Activated T-helper 17 cell treated with anti-CD3 and anti-CD28 coated beads, Interleukin-2, amount 50 U/mL, for 72 hours (primary cell): ENCODE data around the gene GIT2. TPM values are rescaled to one million over a fixed set of nuclear protein-coding genes. Genes with fewer than 3 reads are reported as not detected.
"Not testable (repeated sequence)": the region's sequence is repeated elsewhere in the genome, so short reads cannot be mapped to it uniquely, and the experiment has no call there.

ENCODE experiments used
- ATAC-seq: fragments of 150-1000 bp; cut with Tn5 transposase; replicated peaks from 2 replicates; pipeline ENCODE4 v1.10.0; 2021; ENCODE audit warnings: mild to moderate bottlenecking, moderate library complexity
- H3K27ac Mint-ChIP-seq: one replicate; pipeline ENCODE4 v1.8.0; 2022; ENCODE audit warnings: mixed read lengths
- H3K27me3 Mint-ChIP-seq: one replicate; pipeline ENCODE4 v1.8.0; 2022; ENCODE audit warnings: mixed read lengths
- H3K36me3 Mint-ChIP-seq: one replicate; pipeline ENCODE4 v1.8.0; 2022; ENCODE audit warnings: low read depth, mild to moderate bottlenecking, mixed read lengths
- H3K4me1 Mint-ChIP-seq: one replicate; pipeline ENCODE4 v1.8.0; 2022; ENCODE audit warnings: mixed read lengths
- H3K4me3 Mint-ChIP-seq: one replicate; pipeline ENCODE4 v1.8.0; 2022; ENCODE audit warnings: mild to moderate bottlenecking, mixed read lengths
- H3K9me3 Mint-ChIP-seq: one replicate; pipeline ENCODE4 v1.8.0; 2022; ENCODE audit warnings: mixed read lengths
- total RNA-seq, 2 donors: library from RNA; stranded (reverse); gene quantifications; one replicate each; pipeline ENCODE4 v1.2.3, GENCODE V29; 2022

Gene GIT2
- total RNA-seq, 2 donors from 2014 or later = 70.8 to 75.2 TPM

DNA sequence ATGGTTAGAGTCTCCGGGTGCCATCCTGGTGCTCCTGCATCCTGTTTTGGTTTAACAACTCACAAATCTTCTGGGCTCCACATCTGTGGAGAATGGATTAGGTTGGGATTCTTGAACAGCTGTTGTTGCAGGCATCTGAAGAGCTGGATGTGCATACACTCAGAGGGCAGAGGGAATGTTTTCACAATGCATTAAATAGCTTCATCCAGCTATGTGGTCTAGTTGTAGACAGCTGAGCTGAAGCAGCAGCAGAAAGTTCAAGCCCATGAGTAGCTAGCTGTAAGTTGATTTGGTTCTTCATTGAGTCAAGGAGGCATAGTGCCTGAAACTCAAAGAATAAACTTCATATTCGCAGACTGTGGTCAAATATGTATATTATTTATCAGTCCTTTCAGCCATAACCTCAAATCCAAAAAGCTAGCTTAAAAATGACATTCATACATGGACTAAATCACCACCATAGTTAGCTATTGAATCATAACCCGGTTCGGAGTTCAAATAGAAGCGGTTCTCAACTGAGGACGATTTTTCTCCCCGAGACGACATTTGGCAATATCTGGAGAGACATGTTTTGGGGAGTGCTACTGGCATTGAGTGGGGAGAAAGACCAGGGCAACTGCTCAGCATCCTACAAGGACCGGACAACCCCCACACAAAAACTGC, 2.2 kb upstream of the GIT2 start:
- Mint-ChIP-seq H3K4me1 (peaks cover 26% of the 10 kb centered on the region), H3K36me3 (peaks cover 37% of the 10 kb centered on the region), H3K27me3 (no peaks in the 10 kb centered on the region), H3K4me3 (peak overlapping the region; percentile 100), H3K9me3 (no peaks in the 10 kb centered on the region), H3K27ac (peak overlapping the region; percentile 100)
- ATAC-seq = no peak

DNA sequence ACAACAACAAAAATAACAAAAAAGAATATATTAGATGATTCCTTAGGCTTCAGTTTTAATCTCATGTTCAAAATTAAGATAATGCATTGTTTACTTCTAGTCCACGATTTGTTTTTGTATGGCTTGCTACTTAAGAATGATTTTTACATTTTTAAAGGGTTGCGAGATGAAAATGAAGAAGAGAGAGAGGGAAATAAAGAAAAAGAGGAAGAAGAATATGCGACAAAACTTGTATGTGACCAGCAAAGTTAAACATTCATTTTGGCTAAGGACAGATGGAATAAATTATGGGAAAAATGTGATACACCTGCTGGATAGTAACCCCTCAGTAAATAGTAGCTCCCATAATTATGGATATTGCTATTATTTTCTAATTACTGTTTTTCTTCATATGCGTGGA, 1.2 kb upstream of the GIT2 start:
- Mint-ChIP-seq H3K9me3 (no peaks in the 10 kb centered on the region), H3K27me3 (no peaks in the 10 kb centered on the region), H3K4me1 (peaks cover 22% of the 10 kb centered on the region), H3K4me3 (peak overlapping the region; percentile 100), H3K27ac (peak overlapping the region; percentile 4), H3K36me3 (peaks cover 37% of the 10 kb centered on the region)
- no peak for ATAC-seq

DNA sequence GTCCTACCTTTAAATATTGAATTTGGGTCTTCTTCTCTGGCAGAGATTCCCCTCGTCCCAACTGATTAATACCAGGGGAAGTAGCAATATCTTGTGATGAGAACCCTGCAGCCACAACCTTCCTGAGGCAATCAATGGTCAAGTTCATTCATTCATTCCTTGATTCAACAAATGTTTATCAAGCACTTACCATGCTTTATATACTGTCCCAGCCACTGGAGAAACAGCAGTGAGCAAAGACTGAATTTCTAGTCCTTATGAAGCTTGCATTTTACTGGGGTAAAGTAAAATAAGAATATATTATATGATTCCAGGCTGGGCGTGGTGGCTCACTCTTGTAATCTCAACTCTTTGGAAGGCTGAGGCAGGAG, 300 bp upstream of the GIT2 start:
- peaks cover 36% of the 10 kb centered on the region for H3K36me3 Mint-ChIP-seq
- no peaks in the 10 kb centered on the region for H3K27me3 Mint-ChIP-seq
- no peak for ATAC-seq
- H3K4me1 Mint-ChIP-seq = peaks cover 22% of the 10 kb centered on the region
- H3K4me3 Mint-ChIP-seq = peak overlapping the region; percentile 90
- H3K27ac Mint-ChIP-seq = peak overlapping the region; percentile 83
- H3K9me3 Mint-ChIP-seq = no peaks in the 10 kb centered on the region

DNA sequence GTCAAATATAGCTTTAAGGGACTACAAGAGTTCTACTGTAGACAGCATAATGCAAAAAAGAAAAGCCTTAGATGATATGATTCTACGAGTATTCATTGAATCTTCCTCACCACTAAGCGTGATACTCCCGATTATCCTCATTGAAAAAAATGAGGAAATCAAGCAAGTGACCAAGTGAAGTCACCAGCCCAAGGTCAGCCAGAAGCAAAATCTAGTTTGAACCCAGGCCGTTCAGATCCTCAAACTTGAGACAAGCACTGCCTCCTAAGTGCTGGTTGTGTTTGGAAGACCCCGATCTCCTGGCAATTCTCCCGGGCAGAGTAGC, 845 bp downstream of the GIT2 start:
- H3K9me3 Mint-ChIP-seq = no peaks in the 10 kb centered on the region
- peaks cover 47% of the 10 kb centered on the region for H3K36me3 Mint-ChIP-seq
- H3K27me3 Mint-ChIP-seq = no peaks in the 10 kb centered on the region
- H3K4me3 Mint-ChIP-seq = peak overlapping the region; percentile 90
- H3K4me1 Mint-ChIP-seq = peaks cover 20% of the 10 kb centered on the region
- no peak for ATAC-seq
- peak overlapping the region; percentile 83 for H3K27ac Mint-ChIP-seq

DNA sequence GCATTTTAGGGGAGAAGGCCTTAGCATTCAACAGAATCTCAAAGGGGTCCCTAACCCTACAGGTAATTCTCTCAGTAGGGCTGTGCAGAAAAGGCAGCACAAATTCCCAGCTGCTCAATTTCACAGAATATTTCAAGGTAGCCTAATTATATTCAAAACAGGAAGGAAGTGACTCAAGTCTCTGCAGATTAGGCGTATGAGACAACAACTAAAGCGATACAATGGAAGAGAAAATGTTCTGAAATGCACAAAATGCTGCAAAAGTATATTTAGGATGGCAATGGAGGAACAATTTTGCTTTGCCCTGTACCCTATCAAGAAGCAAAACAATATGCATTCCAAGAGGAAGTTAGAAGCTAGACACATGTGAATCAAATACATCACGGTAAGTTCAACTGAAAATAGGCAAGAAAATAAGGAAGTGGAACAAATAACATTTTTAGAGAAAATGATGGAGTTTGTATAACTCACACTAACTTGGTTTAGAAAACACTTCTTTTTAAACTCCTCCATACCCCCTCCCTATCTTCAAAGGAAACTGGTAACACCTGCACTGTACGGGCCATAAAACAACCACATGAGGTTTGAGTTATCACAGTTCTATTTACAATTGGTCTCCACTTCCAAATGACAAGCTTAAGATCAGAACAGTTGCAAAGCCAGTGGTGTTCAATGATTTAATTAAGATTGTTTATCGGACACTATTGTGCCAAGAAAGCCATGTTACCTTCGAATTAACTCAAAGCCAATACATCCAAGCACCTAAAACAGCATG, 1.6 kb downstream of the GIT2 start:
- Mint-ChIP-seq H3K4me3 (peak overlapping the region; percentile 90), H3K27me3 (no peaks in the 10 kb centered on the region), H3K36me3 (peaks cover 49% of the 10 kb centered on the region), H3K4me1 (peaks cover 23% of the 10 kb centered on the region), H3K9me3 (no peaks in the 10 kb centered on the region), H3K27ac (peak overlapping the region; percentile 83)
- ATAC-seq = no peak

DNA sequence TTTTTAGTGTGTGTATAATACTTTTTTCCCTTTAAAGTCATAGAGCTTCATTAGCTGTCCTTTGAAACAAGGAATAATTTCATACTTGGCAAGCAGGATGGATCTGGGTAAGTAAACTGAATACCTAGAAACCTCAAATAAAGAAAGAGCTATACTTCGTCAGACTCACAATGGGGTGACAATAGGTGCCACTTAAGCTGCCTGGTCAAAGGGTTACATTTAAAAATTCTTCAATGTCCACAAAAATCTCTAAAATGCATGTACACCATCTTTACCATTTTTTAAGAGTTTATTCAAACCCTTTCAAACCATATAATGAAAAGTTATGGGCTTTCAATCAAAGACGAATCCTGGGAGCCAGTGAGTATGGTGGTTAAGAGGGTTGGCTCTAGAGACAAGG, 3.1 kb downstream of the GIT2 start:
- Mint-ChIP-seq H3K4me3 (peak overlapping the region; percentile 90), H3K36me3 (peaks cover 64% of the 10 kb centered on the region), H3K27me3 (no peaks in the 10 kb centered on the region), H3K27ac (no peak overlapping the region), H3K9me3 (no peaks in the 10 kb centered on the region), H3K4me1 (peaks cover 28% of the 10 kb centered on the region)
- no peak for ATAC-seq

DNA sequence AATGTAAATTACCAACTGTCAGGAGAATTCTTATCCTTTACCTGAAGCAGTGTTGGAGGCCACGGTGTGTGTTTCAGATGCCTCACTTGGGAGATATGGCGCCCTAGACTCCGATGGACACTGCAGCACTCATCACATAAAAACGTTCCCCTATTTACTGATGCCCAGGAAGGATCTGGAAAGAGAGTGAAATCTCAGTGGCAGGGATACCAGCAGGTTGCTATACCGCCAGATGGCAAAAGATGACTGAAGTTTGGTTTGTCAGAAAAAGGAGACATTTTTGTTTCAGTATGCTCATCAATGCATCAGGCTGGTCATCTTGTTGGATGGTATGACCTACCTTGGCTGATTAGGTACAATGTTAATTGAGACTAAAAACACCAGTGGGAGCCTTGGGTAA, 4.6 kb downstream of the GIT2 start:
- no peaks in the 10 kb centered on the region for H3K9me3 Mint-ChIP-seq
- no peak for ATAC-seq
- peaks cover 29% of the 10 kb centered on the region for H3K4me1 Mint-ChIP-seq
- H3K27ac Mint-ChIP-seq = no peak overlapping the region
- peaks cover 79% of the 10 kb centered on the region for H3K36me3 Mint-ChIP-seq
- no peaks in the 10 kb centered on the region for H3K27me3 Mint-ChIP-seq
- H3K4me3 Mint-ChIP-seq = no peak overlapping the region

DNA sequence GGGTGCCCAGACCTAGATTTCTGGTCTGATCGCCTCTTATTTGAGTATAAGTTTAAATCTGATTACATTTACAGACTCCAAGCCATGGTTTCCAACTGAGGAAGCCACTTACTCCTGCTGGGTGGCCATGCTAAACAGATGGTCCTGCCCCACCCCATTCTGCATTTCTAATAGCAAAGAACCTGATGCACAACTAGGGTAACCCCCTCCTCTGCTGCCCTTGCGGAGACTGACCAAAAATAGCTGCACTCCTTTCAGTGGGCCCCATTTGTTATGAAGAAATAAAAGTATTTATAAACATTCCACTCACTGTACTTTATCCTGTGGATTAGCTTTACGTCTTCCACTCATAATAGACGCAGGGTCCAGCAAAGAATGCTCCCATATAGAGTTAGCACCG, 6.8 kb downstream of the GIT2 start:
- peaks cover 91% of the 10 kb centered on the region for H3K36me3 Mint-ChIP-seq
- no peaks in the 10 kb centered on the region for H3K27me3 Mint-ChIP-seq
- peak overlapping the region; percentile 47 for H3K4me3 Mint-ChIP-seq
- H3K4me1 Mint-ChIP-seq = peaks cover 28% of the 10 kb centered on the region
- no peaks in the 10 kb centered on the region for H3K9me3 Mint-ChIP-seq
- H3K27ac Mint-ChIP-seq = peak overlapping the region; percentile 77
- no peak for ATAC-seq

DNA sequence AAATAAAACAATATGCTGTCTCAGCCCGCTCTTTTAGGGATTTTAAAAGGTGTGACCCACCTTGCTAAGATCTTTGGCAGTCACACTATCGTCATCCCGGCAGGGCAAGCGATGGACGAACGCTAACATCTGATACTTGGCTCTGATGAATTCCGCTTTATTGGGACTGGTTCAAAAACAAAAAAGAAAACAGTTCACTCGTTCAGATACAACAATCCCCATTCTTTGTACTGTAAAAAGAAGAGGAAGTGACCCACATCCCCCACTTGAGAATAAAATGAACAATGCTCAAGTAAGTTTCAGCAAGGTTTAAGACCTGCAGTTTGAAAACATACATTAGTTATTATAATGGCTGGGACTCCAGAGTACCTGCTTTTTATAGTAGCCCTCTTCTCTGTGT, 7.3 kb downstream of the GIT2 start:
- H3K36me3 Mint-ChIP-seq = peaks cover 90% of the 10 kb centered on the region
- H3K4me3 Mint-ChIP-seq = peak overlapping the region; percentile 47
- H3K27ac Mint-ChIP-seq = peak overlapping the region; percentile 77
- H3K9me3 Mint-ChIP-seq = no peaks in the 10 kb centered on the region
- peaks cover 26% of the 10 kb centered on the region for H3K4me1 Mint-ChIP-seq
- no peak for ATAC-seq
- no peaks in the 10 kb centered on the region for H3K27me3 Mint-ChIP-seq

DNA sequence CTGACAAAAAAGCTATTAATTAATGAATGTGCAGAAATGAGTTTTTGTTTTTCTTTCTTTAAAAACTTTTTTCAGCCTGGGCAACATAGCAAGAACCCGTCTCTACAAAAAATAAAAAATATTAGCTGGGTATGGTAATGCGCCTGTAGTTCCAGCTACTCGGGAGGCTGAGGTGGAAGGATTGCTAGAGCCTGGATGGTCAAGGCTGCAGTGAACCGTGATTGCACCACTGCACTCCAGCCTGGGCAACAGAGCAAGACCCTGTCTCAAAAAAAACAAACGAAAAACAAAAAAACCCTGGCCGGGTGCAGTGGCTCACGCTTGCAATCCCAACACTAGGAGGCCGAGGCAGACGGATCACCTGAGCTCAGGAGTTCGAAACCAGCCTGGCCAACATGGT, 7.9 kb downstream of the GIT2 start:
- Mint-ChIP-seq H3K4me3 (peak overlapping the region; percentile 48), H3K27me3 (no peaks in the 10 kb centered on the region), H3K9me3 (no peaks in the 10 kb centered on the region), H3K4me1 (peaks cover 27% of the 10 kb centered on the region), H3K36me3 (peaks cover 93% of the 10 kb centered on the region), H3K27ac (peak overlapping the region; percentile 70)
- no peak for ATAC-seq

DNA sequence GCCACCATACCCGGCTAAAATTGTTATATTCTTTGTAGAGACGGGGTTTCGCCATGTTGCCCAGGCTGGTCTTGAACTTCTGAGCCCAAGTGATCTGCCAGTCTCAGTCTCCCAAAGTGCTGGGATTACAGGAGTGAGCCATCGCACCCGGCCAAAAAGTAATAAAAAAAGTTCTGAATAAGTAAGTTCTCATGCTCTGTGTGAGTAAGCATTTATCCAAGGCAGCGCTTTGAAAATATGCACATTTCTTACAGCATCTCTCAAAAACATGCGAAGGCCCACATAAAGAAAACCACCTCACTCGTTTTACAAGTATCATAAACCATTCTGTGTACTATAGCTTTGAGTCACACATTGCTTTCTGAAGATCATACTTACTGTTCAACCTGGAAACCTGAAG, 8.6 kb downstream of the GIT2 start:
- peak; percentile 92 for ATAC-seq
- Mint-ChIP-seq H3K9me3 (no peaks in the 10 kb centered on the region), H3K27me3 (no peaks in the 10 kb centered on the region), H3K4me3 (peak overlapping the region; percentile 48), H3K4me1 (peaks cover 28% of the 10 kb centered on the region), H3K36me3 (peaks cover 93% of the 10 kb centered on the region), H3K27ac (peak overlapping the region; percentile 70)

DNA sequence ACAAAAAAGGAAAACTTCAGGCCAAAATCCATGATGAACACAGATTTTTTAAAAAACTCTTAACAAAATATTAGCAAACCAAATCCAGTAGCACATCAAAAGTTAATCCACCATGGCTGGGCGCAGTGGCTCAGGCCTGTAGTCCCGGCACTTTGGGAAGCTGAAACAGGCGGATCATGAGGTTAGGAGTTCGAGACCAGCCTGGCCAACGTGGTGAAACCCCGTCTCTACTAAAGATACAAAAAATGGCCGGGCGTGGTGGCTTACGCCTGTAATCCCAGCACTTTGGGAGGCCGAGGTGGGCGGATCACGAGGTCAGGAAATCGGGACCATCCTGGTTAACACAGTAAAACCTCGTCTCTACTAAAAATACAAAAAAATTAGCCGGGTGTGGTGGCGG, 9.9 kb downstream of the GIT2 start:
- not testable (repeated sequence) for H3K4me3 Mint-ChIP-seq, H3K9me3 Mint-ChIP-seq, ATAC-seq, H3K27me3 Mint-ChIP-seq
- Mint-ChIP-seq H3K27ac (peak overlapping the region; percentile 67), H3K36me3 (peaks cover 95% of the 10 kb centered on the region), H3K4me1 (peaks cover 38% of the 10 kb centered on the region)

DNA sequence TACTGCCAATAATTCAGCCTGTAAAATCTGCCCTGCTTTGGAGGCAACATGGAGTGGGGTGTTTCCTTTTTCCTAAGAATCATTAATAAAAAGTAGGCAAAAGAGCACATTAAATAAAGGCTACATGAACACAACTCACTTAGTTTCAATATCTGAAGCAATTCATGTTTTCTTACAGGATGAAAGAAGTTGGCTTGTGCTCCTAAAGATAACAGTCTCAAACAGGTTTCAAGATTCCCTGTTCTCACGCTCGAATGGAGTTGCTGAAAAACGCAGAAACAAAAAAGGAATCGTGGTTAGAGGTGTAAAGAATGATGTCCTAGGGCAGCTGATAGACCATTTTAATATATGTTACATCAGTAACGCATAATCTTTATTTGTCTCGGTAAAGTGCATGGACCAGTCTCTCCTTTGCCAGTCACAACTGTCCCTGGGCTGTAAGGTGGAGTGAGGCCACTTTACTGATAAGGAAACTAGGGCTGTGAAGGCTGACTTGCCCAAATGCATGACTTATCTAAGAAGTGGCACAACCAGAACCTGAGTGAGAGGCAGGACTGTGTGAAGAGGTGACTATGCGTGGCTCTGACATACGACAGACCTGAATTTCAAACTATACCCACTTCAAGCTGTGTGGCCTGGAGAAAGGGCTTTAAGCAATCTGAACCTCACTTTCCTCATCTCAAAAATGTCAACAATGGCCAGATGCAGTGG, 12.6 kb downstream of the GIT2 start:
- Mint-ChIP-seq H3K4me3 (no peak overlapping the region), H3K27ac (peak overlapping the region; percentile 54), H3K4me1 (peaks cover 45% of the 10 kb centered on the region), H3K36me3 (peaks cover 95% of the 10 kb centered on the region), H3K27me3 (no peaks in the 10 kb centered on the region), H3K9me3 (no peaks in the 10 kb centered on the region)
- no peak for ATAC-seq

DNA sequence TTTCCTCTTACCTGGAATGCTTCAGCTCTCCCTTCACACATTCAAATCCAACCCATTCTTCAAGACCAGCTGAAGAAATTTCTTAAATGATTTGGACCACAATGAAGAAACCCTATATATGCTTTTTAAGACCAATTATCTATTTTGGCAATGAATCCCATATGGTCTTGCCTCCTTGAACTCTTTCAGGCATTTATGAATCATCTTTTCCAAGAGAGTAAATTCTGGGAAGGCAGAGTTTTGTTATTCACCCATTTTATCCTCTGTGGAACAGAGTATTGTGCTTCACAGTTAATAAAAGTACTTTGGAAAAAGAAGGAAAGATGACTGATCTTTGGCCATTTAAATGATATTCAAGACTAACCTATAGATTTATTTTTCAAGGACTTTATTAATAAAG, 14.0 kb downstream of the GIT2 start:
- peak overlapping the region; percentile 52 for H3K4me3 Mint-ChIP-seq
- peaks cover 95% of the 10 kb centered on the region for H3K36me3 Mint-ChIP-seq
- H3K9me3 Mint-ChIP-seq = no peaks in the 10 kb centered on the region
- no peak for ATAC-seq
- H3K27ac Mint-ChIP-seq = peak overlapping the region; percentile 79
- H3K4me1 Mint-ChIP-seq = peaks cover 43% of the 10 kb centered on the region
- H3K27me3 Mint-ChIP-seq = no peaks in the 10 kb centered on the region

DNA sequence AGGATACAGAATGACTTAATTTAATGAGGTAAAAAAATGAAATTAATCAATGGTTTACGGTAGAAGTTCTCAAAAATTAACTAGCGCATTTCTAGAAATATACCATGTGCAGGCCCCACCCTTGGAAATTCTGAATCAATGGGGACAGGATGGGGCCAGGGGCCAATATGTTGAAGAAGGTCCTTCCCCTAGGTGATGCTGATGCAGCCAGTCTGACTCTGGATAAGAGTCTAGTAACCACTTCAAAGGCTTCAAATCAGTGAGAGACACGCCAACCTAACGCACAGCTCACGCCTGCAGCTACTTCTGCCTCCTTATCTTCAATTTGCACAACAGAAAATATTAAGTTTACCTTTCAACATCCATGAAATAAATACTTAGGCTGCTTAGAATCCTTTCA, 14.9 kb downstream of the GIT2 start:
- H3K27me3 Mint-ChIP-seq = no peaks in the 10 kb centered on the region
- ATAC-seq = peak; percentile 88
- H3K36me3 Mint-ChIP-seq = peaks cover 95% of the 10 kb centered on the region
- peak overlapping the region; percentile 52 for H3K4me3 Mint-ChIP-seq
- H3K9me3 Mint-ChIP-seq = no peaks in the 10 kb centered on the region
- H3K4me1 Mint-ChIP-seq = peaks cover 43% of the 10 kb centered on the region
- H3K27ac Mint-ChIP-seq = peak overlapping the region; percentile 79
